GM19463 (cell line): ENCODE data around the gene PDZD4.

Source experiments
- ATAC-seq: cut with Tn5 transposase; IDR thresholded peaks from one replicate; pipeline ENCODE4 v1.9.1; 2021; ENCODE audit warnings: mild to moderate bottlenecking, moderate library complexity; ENCODE audit not compliant: unreplicated experiment

Gene PDZD4

DNA sequence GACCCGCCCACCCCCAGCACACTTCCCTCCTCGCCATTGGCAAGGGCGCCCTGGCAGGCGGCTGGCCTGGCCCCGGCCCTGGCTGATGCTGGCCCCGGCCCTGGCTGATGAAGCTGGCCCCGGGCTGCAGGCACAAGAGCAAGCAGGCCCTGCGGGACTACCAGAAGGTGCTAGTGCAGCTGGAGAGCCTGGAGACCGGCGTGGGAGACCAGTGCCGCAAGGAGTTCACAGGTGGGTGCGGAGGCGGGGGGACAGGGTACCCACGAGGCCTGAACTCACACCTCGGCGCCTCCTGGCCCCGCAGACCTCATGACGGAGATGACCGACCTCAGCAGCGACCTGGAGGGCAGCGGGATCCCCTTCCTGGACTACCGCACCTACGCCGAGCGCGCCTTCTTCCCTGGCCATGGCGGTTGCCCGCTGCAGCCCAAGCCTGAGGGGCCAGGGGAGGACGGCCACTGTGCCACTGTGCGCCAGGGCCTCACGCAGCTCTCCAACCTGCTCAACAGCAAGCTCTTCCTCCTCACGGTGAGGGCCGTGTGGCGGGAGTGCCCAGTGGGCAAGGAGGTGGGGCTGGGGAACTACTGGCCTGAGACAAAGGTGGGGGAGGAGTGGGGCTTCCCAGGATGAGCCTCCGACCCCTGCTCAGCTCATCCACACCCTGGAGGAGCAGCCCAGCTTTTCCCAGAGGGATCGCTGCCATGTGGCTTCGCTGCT lies 55.6 kb downstream of the PDZD4 start:
- ATAC-seq, result no peak

DNA sequence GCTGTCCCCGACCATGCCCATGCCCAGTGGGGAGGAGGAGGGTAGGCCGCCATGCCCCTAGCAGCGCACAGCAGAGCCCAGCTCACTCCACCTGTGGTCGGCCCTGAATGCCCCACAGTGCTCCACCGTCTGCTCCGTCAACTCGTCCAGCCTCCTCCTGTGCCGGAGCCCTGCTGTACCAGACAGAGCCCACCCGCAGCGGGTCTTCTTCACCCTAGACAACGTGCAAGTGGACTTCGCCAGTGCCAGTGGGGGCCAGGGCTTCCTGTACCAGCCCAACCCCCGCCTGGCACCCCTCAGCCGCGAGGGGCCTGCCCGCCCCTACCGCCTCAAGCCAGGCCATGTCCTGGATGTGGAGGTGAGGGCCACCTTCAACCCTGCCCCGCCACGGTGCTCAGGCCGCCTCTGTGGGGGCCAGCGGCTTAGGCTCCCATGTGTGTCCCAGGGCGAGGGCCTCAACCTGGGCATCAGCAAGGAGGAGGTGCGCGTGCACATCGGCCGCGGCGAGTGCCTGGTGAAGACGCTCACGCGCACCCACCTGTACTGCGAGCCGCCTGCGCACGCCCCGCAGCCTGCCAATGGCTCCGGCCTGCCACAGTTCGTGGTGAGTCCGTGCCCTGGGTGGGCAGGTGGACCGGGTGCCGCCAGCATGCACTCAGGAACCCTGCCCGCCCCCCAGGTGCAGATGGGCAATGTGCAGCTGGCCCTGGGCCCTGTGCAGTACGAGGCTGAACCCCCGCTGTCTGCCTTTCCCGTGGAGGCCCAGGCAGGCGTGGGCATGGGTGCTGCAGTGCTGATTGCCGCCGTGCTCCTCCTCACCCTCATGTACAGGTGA lies 56.4 kb downstream of the PDZD4 start:
- ATAC-seq, result no peak

DNA sequence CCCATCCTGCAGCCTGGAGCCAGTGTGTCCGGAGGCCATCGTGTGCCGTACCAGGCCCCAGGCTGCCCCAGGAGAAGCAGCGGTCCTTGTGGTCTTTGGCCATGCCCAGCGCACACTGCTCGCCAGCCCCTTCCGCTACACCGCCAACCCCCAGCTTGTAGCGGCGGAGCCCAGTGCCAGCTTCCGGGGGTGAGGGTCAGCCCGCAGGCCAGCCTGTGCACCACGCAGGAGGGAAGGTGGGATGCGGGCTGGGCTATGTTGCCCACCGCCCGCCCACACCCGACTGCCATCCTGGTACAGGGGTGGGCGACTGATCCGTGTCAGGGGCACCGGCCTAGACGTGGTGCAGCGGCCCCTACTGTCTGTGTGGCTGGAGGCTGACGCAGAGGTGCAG lies 57.1 kb downstream of the PDZD4 start:
- ATAC-seq, result no peak

DNA sequence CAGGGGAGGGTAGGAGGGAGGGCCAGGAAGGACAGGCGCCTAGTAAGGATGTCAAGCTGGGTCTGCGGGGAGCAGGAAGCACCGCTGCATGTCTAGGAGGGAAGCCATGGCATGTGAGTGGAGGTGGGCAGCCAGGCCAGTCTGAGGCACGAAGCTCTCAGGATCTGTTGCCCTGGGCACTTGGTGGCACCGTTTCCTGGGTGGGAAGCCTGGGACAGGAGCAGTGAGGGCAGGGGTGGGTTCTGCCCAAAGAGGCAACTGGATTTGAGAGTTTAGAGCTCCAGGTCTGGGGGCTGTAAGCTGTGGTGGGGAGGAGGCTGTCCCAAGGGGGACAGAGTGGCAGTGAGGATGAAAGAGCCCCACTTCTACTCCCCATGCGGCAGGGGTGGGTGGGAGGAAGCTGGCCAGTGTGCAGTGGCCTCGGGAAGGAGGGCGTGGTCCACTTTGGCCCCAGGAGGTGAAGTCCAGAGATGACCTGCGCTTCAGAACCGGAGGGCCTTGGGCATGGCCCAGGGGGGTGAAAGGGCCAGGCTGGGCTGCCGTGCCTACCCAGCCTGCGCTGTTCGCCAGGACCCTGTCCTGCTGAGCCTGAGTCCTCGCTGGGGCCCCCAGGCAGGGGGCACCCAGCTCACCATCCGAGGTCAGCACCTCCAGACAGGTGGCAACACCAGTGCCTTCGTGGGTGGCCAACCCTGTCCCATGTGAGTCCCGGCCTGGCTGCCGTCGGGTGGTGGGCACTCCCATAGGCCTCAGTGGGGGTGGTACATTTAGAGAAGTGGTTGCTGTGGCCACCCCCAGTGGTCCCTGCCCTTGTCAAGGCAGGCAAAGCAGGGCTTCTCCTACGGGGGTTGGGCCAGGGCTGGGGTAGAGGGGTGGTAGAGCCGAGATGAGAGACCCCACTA lies 57.8 kb downstream of the PDZD4 start:
- ATAC-seq, result no peak

DNA sequence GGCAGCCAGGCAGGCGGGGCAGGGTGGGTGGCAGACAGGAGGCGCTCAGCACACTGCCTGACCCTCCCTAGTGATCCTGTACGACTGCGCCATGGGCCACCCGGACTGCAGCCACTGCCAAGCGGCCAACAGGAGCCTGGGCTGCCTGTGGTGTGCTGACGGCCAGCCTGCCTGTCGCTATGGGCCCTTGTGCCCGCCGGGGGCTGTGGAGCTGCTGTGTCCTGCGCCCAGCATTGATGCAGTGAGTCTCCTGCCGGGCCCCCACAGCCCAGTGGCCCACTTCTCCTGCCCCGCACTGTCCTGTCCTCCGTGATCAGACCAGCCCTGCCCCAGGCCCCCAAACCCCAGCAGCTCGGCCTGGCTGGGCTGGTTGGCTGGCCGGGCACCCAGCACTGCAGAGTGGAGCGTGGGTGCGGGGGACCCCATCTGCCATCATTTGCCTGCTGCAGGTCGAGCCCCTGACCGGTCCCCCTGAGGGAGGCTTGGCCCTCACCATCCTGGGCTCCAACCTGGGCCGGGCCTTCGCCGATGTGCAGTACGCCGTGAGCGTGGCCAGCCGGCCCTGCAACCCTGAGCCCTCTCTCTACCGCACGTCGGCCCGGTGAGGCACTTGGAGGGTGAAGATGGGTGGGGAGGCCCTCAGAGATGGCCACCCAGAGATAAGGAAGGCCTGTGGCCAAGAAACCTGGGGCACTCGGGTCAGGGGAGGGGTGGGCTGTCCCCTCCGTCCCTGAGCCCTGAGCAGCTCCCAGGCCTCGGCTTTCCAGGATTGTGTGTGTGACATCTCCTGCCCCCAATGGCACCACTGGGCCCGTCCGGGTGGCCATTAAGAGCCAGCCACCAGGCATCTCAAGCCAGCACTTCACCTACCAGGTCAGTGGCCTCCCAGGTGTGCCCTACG lies 58.7 kb downstream of the PDZD4 start:
- ATAC-seq, result no peak

DNA sequence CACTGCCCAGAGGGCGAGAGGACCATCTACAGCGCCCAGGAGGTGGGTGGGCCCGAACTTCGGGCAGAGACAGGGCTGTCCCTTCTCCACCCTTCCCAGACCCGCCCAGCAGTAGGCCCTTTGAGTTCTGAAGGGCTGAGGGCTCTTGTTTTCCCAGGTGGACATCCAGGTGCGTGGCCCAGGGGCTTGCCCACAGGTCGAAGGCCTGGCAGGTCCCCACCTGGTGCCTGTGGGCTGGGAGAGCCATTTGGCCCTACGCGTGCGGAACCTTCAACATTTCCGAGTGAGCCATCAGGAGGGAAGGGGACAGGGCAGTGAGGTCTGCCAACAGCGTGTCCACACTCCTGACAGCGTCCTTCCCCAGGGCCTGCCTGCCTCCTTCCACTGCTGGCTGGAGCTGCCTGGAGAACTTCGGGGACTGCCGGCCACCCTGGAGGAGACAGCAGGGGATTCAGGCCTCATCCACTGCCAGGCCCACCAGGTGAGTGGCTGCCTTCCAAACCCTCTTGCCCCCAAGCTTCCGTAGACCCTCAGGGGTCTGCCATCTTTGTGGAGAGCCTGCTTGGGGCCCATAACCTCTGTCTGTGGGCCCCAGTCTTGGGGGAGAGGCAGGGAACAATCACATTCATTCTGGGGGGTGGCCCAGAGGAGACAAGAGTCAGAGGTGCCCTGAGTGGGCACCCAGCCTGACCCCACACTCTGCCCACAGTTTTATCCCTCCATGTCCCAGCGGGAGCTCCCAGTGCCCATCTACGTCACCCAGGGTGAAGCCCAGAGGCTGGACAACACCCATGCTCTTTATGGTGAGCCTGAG lies 59.5 kb downstream of the PDZD4 start:
- ATAC-seq, result no peak

DNA sequence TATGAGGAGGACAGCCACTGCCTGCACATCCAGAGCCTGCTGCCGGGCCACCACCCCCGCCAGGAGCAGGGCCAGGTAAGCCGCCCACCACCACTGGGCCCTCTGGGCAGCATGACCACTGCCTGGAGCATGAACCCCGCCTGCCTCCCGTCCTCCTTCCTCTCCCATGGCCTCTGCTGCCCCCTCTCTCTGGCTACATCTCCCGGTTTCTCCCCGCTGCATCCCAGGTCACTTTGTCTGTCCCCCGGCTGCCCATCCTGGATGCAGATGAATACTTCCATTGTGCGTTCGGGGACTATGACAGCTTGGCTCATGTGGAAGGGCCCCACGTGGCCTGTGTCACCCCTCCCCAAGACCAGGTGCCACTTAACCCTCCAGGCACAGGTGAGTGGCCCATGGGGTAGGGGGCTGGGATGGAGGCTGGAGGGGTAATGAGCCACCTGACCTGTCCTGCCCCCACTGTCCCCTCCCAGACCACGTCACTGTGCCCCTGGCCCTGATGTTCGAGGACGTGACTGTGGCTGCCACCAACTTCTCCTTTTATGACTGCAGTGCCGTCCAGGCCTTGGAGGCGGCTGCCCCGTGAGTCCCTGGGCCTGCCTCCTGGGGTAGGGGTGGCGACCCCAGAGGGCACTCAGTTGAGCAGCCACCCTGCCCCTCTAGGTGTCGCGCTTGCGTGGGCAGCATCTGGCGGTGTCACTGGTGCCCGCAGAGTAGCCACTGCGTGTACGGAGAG lies 60.3 kb downstream of the PDZD4 start:
- no peak for ATAC-seq

DNA sequence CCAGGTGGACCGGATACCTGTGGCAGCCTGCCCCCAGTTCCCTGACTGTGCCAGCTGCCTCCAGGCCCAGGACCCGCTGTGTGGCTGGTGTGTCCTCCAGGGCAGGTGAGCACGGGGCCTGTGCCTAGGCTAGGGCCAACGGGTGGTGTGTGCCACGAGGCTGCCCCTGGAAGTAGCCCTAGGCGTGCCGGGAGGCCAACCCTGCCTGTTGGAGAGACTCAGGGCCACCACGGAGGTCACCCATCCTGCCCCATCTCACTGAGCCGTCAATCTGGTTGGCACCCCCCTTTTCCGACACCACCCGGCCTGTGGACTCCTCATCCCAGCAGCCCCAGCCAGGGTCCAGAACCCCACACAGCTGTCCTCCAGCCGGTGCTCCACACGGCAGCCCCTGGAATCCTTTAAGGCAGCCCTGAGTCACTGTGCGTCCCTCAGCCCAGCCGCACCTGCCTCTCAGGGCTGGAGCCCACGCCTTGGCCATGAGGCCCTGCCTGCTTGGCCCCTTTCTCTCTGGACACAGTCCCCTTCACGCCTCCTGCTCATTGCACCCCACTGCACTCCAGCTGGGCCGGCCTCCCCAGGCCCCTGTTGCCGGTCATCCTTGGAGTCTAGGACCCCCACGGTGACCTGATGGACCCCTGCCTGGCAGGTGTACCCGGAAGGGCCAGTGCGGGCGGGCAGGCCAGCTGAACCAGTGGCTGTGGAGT lies 61.0 kb downstream of the PDZD4 start:
- ATAC-seq, result no peak

DNA sequence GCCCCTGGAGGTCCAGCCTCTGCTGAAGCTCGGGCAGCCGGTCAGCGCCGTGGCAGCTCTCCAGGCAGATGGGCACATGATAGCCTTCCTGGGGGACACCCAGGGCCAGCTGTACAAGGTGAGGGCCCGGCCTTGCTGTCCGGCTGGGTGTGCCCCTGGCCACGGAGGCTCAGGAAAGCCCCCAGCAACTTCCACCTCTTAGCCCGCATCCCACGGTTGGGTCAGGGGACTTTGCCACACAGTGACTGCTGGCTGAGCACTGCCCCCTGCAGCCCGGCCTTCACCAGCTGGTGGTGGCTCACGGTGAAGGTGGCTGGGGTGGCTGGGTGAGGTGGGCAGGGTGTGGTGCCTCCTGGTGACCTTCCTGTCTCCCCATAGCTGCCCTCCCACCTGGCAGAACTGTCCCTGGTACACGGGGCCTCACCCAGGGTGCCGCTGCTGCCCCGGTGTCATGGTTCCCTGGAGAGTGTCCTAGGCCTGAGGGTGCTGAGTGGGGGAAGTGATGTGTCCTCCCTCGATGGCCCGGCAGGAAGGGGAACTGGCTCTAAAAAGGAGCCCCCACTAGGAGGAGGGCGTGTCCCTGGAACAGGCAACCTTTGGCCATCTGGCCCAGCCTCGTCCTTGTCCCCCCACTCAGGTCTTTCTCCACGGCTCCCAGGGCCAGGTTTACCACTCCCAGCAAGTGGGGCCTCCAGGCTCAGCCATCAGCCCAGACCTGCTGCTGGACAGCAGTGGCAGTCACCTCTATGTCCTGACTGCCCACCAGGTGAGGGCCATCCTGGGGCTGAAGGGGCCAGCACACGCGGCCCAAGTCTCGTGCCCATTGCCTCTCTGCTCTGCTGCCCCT lies 61.8 kb downstream of the PDZD4 start:
- ATAC-seq, result no peak

DNA sequence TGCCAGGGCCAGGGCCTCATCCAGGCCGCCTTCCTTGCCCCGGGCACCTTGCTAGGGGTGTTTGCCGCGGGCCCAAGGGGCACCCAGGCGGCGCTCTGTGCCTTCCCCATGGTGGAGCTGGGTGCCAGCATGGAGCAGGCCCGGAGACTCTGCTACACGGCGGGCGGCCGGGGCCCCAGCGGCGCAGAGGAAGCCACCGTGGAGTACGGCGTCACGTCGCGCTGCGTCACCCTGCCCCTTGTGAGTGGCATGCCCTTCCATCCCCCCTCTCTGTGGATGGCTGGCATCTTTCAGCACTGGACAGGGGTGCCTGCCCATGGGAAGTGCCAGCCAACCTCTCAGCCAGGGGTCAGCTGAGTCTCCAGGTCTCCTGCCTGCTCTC lies 62.7 kb downstream of the PDZD4 start:
- no peak for ATAC-seq

DNA sequence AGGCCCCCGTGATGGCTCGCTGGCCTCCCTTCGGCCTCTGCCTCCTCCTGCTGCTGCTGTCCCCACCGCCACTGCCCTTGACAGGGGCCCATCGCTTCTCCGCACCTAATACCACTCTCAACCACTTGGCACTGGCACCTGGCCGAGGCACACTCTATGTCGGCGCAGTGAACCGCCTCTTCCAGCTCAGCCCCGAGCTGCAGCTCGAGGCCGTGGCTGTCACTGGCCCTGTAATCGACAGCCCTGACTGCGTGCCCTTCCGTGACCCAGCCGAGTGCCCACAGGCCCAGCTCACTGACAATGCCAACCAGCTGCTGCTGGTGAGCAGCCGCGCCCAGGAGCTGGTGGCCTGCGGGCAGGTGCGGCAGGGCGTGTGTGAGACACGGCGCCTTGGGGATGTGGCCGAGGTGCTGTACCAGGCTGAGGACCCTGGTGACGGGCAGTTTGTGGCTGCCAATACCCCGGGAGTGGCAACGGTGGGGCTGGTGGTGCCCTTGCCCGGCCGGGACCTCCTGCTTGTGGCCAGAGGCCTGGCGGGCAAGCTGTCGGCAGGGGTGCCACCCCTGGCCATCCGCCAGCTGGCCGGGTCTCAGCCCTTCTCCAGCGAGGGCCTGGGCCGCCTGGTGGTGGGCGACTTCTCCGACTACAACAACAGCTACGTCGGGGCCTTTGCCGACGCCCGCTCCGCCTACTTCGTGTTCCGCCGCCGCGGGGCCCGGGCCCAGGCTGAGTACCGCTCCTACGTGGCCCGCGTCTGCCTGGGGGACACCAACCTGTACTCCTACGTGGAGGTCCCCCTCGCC lies 63.3 kb downstream of the PDZD4 start:
- no peak for ATAC-seq

DNA sequence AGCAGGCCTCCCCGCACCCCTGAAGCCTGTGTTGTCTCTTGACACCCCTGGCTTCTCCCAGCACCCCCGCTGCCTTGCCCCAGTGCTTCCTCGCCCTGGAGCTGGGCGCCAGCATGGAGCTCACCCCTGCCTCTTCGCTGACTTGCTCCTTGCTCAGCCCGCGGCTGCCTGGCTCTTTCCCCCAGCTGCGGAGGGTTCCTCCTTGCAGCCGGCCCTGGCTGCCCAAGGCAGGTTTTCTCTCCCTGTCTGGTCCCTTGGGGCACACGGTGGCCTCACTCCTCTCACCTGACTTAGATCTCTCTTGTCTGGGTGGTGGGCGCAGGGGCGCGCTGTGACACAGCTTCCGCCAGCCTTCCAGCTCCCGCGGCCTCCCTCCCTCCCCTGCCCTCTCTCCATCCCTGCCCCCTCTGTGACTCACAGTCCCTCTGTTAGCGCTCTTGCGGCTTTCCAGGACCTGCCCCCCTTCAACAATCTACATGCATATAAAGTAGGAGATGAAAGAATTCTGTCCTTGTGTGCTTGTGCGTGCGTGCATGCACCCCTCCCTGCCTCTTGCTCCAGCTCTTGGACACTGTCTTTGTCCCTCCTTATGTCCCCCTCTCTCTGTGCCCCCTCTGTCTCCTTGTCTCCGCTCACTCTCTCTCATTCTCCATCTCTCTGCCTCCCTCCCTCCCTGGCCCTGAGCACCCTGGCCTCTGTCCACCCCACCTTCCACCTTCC lies 64.1 kb downstream of the PDZD4 start:
- no peak for ATAC-seq

DNA sequence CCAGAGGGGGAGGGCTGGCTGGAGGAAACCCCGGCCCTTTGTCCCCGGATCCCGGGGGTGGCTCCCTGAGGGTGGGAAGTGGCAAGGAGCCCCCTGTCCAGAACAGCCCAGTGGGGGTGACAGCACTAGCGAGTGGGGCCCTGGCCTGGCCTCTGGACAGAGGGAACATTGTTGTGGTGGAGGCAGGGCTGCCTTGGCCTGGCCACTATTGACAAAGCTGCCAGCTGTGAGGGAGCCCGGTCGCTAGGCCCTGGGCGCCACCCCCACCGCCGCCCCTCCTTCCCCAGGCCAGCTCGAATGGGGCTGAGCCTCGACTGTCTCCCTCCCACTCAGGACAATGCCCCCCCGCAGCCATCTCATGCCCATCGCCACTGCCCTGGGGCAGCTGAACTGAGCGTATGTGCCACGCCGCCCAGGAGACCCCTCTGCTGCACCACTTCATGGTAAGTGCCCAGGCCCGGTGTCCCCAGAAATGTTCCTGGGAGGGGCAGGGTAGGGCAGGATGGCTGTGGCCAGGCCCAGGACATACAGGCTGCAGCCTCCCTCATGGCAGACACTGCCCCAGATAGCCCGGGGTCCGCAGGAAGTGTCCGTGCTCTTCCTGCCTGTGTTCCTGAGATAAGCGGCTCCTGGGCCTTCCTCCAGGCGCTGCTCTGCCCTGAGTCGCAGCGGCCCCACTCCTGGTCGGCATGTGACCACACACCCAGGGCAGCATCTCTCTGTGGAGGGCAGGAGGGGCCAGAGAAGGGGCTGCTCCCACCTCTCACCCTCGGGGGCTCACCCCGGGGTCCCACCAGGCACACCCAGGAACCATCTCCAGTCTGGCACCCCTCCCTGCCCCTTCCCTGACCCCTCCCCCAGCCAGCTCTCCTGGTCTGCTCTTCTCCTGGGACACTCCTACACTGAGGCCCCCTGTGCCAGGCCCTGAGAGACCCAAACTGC lies 64.9 kb downstream of the PDZD4 start:
- no peak for ATAC-seq

DNA sequence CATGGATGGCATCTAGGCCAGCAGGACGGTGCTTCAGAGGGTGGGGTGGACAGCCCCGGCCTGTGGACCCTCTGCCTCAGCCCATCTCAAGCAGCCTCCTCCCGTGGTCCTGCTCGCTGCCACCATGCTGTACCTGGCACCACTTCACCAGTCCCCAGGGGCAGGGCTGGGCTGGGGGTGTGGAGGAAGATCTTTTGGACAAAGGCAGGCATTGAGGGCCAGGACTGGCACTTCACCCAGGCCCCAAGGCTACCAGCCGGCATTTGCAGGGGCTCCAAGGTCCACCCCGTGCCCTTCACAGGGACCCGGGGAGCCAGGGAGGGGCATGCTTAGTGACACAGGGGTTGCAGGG lies 65.6 kb downstream of the PDZD4 start:
- ATAC-seq, result no peak
